Measurements from ENCODE around the gene TRABD2A.

- TF ChIP-seq TAF1 (IDR thresholded peaks at IDR 0.05; ENCODE audit: control insufficient read depth, extremely low read depth, insufficient read depth, low read length, severe bottlenecking) = no peak
- no peak for TF ChIP-seq NRF1 (conservative IDR thresholded peaks at IDR 0.05 in 1 of 2, IDR thresholded peaks at IDR 0.05 in 1 of 2)
- peak; percentile 45 to 52 (median 51) for TF ChIP-seq CTCF (IDR thresholded peaks at IDR 0.05 in 2 of 3, conservative IDR thresholded peaks at IDR 0.05 in 1 of 3; ENCODE audit: insufficient read depth in 2 of 3, low read depth in 1 of 3, low read length in 3 of 3)
- no peak for TF ChIP-seq THRB (CRISPR knock-in tag; conservative IDR thresholded peaks at IDR 0.05)
- TF ChIP-seq TBL1XR1 (IDR thresholded peaks at IDR 0.05; ENCODE audit: low read length in 2 of 2) = no peak
- TF ChIP-seq EZH2 (IDR thresholded peaks at IDR 0.05; ENCODE audit: borderline replicate concordance, low read depth, low read length) = no peak
Observed at GRCh38 chr2:84870306-84870705, 10.6 kb downstream of the TRABD2A start.
